Tibial artery (tissue), 4 donors: ENCODE results near the gene JMJD8.
A peak's percentile ranks its signal among the peaks of the same experiment; 100 is the strongest.

ENCODE experiments used
- DNase-seq, 2 donors: peaks; one replicate each; pipeline ENCODE4 v3.0.0-alpha.2; 2019
- H3K27ac ChIP-seq, 2 donors: fragments of 200-600 bp; sonication (generic) in 1 of 2; 1 replicate in 1 of 2; 2 replicates in 1 of 2; pipeline ENCODE4 v1.5.1; 2018 to 2019; ENCODE audit warnings: mild to moderate bottlenecking in 1 of 2
- H3K27me3 ChIP-seq, 2 donors: fragments of 200-600 bp; sonication (generic) in 1 of 2; one replicate each; pipeline versions ENCODE4 v1.5.1 to v1.6.0; 2016 to 2019
- H3K36me3 ChIP-seq, 3 donors: fragments of 200-600 bp; sonication (generic) in 2 of 3; one replicate each; pipeline ENCODE4 v1.5.1; 2016 to 2019; ENCODE audit warnings: mild to moderate bottlenecking in 2 of 3
- H3K4me1 ChIP-seq, 4 donors: fragments of 200-600 bp; sonication (generic) in 2 of 4; 1 replicate in 3 of 4; 2 replicates in 1 of 4; pipeline ENCODE4 v1.5.1; 2016 to 2019
- H3K4me3 ChIP-seq, 2 donors: fragments of 200-600 bp; sonication (generic) in 1 of 2; 1 replicate in 1 of 2; 2 replicates in 1 of 2; pipeline ENCODE4 v1.5.1; 2018 to 2019; ENCODE audit warnings: mild to moderate bottlenecking in 2 of 2
- H3K9me3 ChIP-seq, 3 donors: fragments of 200-600 bp; sonication (generic) in 1 of 3; one replicate each; pipeline ENCODE4 v1.5.1; 2016 to 2019
- intact Hi-C: fragments of 100-400 bp; cut with DNase I; formaldehyde crosslinking; loops from one replicate; pipeline ENCODE4 v1.15.0; 2023; ENCODE audit warnings: low total_unique reads
- TF ChIP-seq, protein P1 (sequence below), 2 experiments: fragments of 200-600 bp in 1 of 2; fragments of 450-650 bp in 1 of 2; IDR thresholded peaks; one replicate each; pipeline ENCODE4 v1.5.1; 2017 to 2019; ENCODE audit warnings: antibody characterized with exemption in 2 of 2, mild to moderate bottlenecking in 1 of 2, moderate library complexity in 1 of 2

The JMJD8 gene, protein sequence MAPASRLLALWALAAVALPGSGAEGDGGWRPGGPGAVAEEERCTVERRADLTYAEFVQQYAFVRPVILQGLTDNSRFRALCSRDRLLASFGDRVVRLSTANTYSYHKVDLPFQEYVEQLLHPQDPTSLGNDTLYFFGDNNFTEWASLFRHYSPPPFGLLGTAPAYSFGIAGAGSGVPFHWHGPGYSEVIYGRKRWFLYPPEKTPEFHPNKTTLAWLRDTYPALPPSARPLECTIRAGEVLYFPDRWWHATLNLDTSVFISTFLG

DNA sequence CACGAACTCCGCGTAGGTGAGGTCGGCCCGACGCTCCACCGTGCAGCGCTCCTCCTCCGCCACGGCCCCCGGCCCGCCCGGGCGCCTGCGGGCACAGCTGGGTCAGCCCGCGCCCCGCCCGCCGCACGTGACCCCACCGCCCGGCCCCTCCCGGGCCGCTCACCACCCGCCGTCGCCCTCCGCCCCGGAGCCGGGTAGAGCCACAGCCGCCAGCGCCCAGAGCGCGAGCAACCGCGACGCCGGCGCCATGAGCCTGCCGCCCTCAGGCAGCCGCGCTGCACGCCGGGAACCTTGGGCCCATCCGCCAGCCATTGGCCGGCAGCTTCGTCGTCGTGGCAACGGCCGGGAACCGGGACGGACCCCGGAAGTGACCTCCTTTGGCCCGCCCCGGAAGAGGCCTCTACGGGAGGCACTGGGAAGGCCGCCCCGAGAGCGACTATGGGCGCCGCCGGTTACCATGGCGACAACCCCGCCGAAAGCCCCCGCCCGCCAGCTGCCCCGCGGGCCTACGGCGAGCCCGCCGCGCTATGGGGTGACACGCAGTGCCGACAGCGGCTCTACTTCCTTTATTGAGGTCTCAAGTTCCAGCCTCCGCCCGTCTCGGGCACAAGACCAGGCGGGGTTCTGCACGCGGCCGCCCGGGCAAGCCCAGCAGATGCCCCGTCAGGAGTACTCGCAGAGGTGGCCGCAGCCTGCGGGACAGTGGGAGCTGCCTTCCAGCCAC lies at the start of gene JMJD8:
Gene JMJD8 (minus strand): TSS at position 264 of the 724 bp plus-strand sequence. CDS start 15 bp downstream, at position 249.
- H3K27ac ChIP-seq = peak within 1 kb of the TSS; percentile 67 to 86
- H3K9me3 ChIP-seq = no peaks in the 10 kb centered on the region
- intact Hi-C loops = no loop called here
- TF ChIP-seq, protein P1, sequence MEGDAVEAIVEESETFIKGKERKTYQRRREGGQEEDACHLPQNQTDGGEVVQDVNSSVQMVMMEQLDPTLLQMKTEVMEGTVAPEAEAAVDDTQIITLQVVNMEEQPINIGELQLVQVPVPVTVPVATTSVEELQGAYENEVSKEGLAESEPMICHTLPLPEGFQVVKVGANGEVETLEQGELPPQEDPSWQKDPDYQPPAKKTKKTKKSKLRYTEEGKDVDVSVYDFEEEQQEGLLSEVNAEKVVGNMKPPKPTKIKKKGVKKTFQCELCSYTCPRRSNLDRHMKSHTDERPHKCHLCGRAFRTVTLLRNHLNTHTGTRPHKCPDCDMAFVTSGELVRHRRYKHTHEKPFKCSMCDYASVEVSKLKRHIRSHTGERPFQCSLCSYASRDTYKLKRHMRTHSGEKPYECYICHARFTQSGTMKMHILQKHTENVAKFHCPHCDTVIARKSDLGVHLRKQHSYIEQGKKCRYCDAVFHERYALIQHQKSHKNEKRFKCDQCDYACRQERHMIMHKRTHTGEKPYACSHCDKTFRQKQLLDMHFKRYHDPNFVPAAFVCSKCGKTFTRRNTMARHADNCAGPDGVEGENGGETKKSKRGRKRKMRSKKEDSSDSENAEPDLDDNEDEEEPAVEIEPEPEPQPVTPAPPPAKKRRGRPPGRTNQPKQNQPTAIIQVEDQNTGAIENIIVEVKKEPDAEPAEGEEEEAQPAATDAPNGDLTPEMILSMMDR (IDR thresholded peaks at IDR 0.05) = no peak
- H3K4me3 ChIP-seq = peak within 1 kb of the TSS; percentile 59 to 60
- H3K4me1 ChIP-seq = peaks cover 3 to 71% (median 56%) of the 10 kb centered on the region in 4 donors
- DNase-seq = peak; percentile 95 to 98
- H3K27me3 ChIP-seq = no peaks in the 10 kb centered on the region
- peaks cover 18 to 50% (median 24%) of the 10 kb centered on the region in 3 donors for H3K36me3 ChIP-seq

DNA sequence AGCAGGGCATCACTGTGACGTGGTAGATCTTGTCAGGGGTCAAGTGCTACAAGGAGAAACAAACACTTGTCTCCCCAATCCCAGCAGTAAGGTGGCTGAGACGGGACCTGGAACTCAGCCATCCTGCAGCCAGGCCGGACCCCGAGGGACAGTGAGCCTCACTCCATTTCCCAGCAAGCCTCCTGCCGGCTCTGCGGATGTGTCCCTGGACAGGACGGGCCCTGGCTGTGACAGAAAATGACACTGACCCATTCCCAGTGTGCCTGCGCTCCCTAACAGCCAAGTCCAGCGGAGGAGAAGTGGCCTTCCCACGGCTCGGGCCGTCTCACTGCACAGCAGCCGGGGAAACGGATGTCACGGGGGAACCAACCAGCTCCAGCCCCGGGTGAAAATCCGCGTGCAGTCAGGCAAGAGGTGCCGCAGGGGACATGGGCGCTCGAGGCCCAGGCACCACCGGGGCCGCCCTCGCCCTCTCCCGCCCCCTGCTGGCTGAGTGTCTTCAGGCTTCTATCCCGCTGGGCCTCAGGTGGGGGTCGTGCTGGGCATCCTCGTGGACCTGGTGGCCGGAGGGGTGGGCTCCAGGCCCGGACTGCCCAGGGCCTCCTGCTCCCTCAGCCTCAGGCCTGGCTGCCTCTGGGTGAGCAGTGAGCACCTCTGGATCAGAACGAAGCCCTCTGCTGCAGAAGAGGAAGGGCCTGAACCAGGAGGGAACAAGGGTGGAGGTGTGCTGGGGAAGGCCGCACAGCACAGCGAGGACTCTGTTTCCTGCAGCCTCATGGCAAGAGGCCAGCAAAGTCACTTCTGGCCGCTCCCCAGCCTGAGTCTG lies 49.5 kb upstream of the JMJD8 start:
- DNase-seq = peak in 1 of 2 donors; percentile 62
- peaks cover 33 to 90% (median 60%) of the 10 kb centered on the region in 3 donors for H3K36me3 ChIP-seq

DNA sequence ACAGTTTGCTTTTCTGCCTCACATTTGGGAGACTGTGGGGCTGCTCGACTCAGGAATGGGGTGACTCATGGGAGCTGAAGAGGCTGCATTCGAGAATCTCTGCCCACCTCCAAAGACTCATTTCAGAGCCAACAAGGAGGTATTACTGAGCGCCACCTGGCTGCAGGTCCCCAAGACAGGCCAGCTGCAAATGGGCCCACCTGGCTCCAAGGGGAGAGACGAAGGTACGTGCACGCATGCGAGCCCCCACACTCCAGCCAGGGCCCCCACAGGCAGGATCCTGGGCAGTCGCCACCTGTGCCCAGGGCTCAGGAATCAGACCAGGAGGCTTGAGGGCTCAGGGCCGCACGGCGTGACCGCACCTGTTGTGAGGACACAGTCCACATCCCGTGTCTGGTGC lies 48.8 kb upstream of the JMJD8 start:
- intact Hi-C loops = loop anchor here (10.0 kb wide), 1 partner anchor 1492 kb away; the partner anchor contains the start of gene E4F1
- Histone ChIP-seq H3K4me1 (peaks cover 0 to 12% (median 12%) of the 10 kb centered on the region in 4 donors), H3K4me3 (no peak overlapping the region), H3K9me3 (no peaks in the 10 kb centered on the region), H3K27me3 (peaks cover 0 to 15% of the 10 kb centered on the region in 2 donors), H3K27ac (no peak overlapping the region), H3K36me3 (peaks cover 33 to 87% (median 58%) of the 10 kb centered on the region in 3 donors)
- DNase-seq = peak in 1 of 2 donors; percentile 60
- TF ChIP-seq, protein P1 (IDR thresholded peaks at IDR 0.05) = no peak

More for the DNA sequence above, 49.5 kb upstream of the JMJD8 start:
- TF ChIP-seq, protein P1 (IDR thresholded peaks at IDR 0.05) = no peak
- Histone ChIP-seq H3K4me1 (peaks cover 0 to 6% (median 5%) of the 10 kb centered on the region in 4 donors), H3K9me3 (no peaks in the 10 kb centered on the region), H3K4me3 (no peak overlapping the region), H3K27ac (no peak overlapping the region), H3K27me3 (peaks cover 0 to 8% of the 10 kb centered on the region in 2 donors)
- intact Hi-C loops = loop anchor here (10.0 kb wide), 1 partner anchor 1491 kb away; the partner anchor contains the start of gene E4F1

DNA sequence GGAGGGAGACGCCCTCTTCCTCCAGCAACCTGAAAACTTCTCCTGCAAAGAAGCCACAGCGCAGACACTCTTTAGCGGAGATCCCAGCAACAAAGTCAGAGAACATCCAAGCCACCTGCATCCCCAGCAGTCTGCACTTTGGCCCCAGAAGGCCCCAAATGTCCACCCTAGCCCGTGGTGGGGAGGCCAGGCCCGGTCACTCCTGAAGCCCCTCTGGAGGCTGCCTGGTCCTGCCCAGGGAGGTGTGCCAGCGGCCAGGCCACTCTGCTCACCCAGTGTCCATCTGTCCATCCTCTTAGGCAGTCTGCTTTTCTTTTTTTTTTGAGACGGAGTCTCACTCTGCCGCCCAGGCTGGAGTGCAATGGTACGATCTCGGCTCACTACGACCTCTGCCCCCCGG lies 48.2 kb upstream of the JMJD8 start:
- Histone ChIP-seq H3K36me3 (peaks cover 30 to 81% (median 52%) of the 10 kb centered on the region in 3 donors), H3K27ac (no peak overlapping the region), H3K9me3 (no peaks in the 10 kb centered on the region), H3K4me3 (no peak overlapping the region), H3K27me3 (peaks cover 0 to 21% of the 10 kb centered on the region in 2 donors), H3K4me1 (peaks cover 0 to 18% (median 18%) of the 10 kb centered on the region in 4 donors)
- intact Hi-C loops = loop anchor here (10.0 kb wide), 1 partner anchor 1492 kb away; the partner anchor contains the start of gene E4F1
- TF ChIP-seq, protein P1 (IDR thresholded peaks at IDR 0.05) = no peak
- no peak for DNase-seq
